K562 (cell line): ENCODE measurements around the gene ZNF514. TPM values are rescaled to one million over a fixed set of nuclear protein-coding genes. Genes with fewer than 3 reads are reported as not detected.

Experiments
- MGA ChIP-seq: fragments of 450-650 bp; IDR thresholded peaks from 2 replicates; pipeline ENCODE4 v1.6.1; 2016; ENCODE audit warnings: mild to moderate bottlenecking, moderate library complexity
- TEAD1 ChIP-seq, 2 experiments: fragments of 450-650 bp in 1 of 2; sonication (generic) in 1 of 2; formaldehyde crosslinking; IDR thresholded peaks; 2 replicates each; pipeline versions ENCODE4 v1.4.0 to v1.8.0; 2020 to 2022; ENCODE audit warnings: mild to moderate bottlenecking in 2 of 2, missing genetic modification reagents in 1 of 2
- ZC3H8 ChIP-seq: fragments of 450-650 bp; IDR thresholded peaks from 2 replicates; pipeline ENCODE4 v1.6.1; 2017
- polyA plus RNA-seq, 8 experiments: library from polyadenylated mRNA; depleted of rRNA in 4 of 8; stranded (reverse) in 5 of 8; unstranded in 3 of 8; fragments of >200 nt; fragmentation: Nextera tagmentation in 2 of 8; fragmentation: Illumina TruSeq in 1 of 8; extraction: Ambion mirVana in 2 of 8; extraction: Trizol in 1 of 8; gene quantifications; 2 replicates each; pipeline versions ENCODE4 v1.2.1 to v1.2.3, GENCODE V29; 2011 to 2014; ENCODE audit warnings: inconsistent platforms in 1 of 8, missing spikeins in 1 of 8
- total RNA-seq, 7 experiments: library from RNA; depleted of rRNA in 6 of 7; stranded (reverse); fragments of >200 nt in 6 of 7; fragmentation: Illumina TruSeq in 2 of 7; extraction: Trizol in 2 of 7; gene quantifications; 2 replicates each; pipeline versions ENCODE4 v1.2.1 to v1.2.3, GENCODE V29; 2011 to 2021; ENCODE audit warnings: low replicate concordance in 1 of 7
- TF ChIP-seq, protein P1 (sequence below): sonication (generic); formaldehyde crosslinking; IDR thresholded peaks from 2 replicates; pipeline ENCODE4 v1.8.0; 2022; ENCODE audit warnings: mild to moderate bottlenecking, missing genetic modification reagents
- TF ChIP-seq, protein P2 (sequence below): sonication (generic); formaldehyde crosslinking; IDR thresholded peaks from 2 replicates; pipeline ENCODE4 v1.9.0; 2022; ENCODE audit warnings: mild to moderate bottlenecking, missing genetic modification reagents

Gene ZNF514
- total and polyA plus RNA-seq, 9 of the 15 experiments (the other 6 are each of a cell fraction or from before 2014, with no cell fraction given) = 7.5 to 17.7 (median 11.4) TPM

DNA sequence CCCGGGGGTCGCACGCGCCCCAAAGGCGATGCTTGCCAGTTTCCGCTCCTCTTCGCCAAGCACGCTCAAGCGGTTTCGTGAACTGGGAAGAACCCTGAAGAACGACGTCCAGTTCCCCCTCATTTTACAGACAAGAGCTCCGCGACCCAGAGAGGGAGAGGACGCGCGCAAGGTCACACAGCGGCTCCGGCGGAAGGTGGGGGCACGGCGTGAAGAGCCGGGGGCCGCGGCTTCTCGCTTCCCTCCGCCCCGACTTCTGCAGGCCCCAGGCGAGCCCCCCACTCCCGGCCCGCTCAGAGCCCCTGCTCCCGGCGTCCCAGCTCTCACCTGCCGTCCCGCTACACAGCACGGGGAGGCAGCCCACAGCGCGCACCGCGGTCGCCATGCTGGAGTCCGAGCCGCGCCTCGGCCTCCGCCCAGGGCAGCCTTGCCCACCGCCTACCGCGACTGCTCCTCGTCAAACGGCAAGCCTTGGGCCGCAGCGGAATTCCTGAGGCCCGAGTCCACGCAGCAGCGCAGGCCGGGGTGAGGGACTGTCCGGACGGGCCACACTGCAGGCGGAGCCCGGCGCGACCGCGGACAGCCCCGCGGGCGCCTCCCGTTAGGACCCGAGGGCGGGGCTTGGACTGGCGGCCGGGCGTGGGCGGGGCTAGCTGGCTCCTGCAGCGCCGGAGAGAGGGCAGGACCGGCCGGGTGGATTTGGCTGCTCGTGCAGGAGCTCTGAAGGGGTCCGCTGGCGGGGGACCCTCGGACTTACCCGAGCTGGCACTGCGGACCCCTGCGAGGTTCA, 38.0 kb downstream of the ZNF514 start, which contains the start of gene MRPS5 (continued):
- TF ChIP-seq MGA (peak; percentile 24; the same call in 1 of the 2 replicates), TEAD1 (CRISPR knock-in tag; IDR thresholded peaks at IDR 0.05) (peak in 1 of 2 experiments; percentile 68; a peak in 1 of 4 replicates), ZC3H8 (no peak)
- TF ChIP-seq, protein P1, sequence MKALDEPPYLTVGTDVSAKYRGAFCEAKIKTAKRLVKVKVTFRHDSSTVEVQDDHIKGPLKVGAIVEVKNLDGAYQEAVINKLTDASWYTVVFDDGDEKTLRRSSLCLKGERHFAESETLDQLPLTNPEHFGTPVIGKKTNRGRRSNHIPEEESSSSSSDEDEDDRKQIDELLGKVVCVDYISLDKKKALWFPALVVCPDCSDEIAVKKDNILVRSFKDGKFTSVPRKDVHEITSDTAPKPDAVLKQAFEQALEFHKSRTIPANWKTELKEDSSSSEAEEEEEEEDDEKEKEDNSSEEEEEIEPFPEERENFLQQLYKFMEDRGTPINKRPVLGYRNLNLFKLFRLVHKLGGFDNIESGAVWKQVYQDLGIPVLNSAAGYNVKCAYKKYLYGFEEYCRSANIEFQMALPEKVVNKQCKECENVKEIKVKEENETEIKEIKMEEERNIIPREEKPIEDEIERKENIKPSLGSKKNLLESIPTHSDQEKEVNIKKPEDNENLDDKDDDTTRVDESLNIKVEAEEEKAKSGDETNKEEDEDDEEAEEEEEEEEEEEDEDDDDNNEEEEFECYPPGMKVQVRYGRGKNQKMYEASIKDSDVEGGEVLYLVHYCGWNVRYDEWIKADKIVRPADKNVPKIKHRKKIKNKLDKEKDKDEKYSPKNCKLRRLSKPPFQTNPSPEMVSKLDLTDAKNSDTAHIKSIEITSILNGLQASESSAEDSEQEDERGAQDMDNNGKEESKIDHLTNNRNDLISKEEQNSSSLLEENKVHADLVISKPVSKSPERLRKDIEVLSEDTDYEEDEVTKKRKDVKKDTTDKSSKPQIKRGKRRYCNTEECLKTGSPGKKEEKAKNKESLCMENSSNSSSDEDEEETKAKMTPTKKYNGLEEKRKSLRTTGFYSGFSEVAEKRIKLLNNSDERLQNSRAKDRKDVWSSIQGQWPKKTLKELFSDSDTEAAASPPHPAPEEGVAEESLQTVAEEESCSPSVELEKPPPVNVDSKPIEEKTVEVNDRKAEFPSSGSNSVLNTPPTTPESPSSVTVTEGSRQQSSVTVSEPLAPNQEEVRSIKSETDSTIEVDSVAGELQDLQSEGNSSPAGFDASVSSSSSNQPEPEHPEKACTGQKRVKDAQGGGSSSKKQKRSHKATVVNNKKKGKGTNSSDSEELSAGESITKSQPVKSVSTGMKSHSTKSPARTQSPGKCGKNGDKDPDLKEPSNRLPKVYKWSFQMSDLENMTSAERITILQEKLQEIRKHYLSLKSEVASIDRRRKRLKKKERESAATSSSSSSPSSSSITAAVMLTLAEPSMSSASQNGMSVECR (CRISPR knock-in tag) = peak; percentile 83
- TF ChIP-seq, protein P2, sequence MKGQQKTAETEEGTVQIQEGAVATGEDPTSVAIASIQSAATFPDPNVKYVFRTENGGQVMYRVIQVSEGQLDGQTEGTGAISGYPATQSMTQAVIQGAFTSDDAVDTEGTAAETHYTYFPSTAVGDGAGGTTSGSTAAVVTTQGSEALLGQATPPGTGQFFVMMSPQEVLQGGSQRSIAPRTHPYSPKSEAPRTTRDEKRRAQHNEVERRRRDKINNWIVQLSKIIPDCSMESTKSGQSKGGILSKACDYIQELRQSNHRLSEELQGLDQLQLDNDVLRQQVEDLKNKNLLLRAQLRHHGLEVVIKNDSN (CRISPR knock-in tag) = no peak
